PC-3 (cell line): ENCODE data around the gene RAB40AL. TPM values are rescaled to one million over a fixed set of nuclear protein-coding genes. Genes with fewer than 3 reads are reported as not detected.

Source experiments
- ATAC-seq: fragments of 200-7000 bp; cut with Tn5 transposase; 2 replicates; pipeline ENCODE4 v1.9.1; 2020; ENCODE audit warnings: mild to moderate bottlenecking, moderate library complexity
- BruUV-seq: library from RNA; stranded (reverse); fragments of 400-500 nt; replicated peaks from 2 replicates; lab custom pipeline; 2021; lab: Mats Ljungman, UMichigan
- CTCF ChIA-PET: fragments of 300-600 bp; sonication (Branson Sonifier 250); formaldehyde crosslinking; loops from one replicate; lab custom pipeline; 2022; ENCODE audit warnings: antibody characterized with exemption; lab: Charles Lee
- POLR2A ChIA-PET: fragments of 300-600 bp; sonication (Branson Sonifier 250); formaldehyde crosslinking; loops from one replicate; lab custom pipeline; 2022; ENCODE audit warnings: antibody characterized with exemption; ENCODE audit not compliant: unreplicated experiment; lab: Charles Lee
- DNase-seq: peaks from one replicate; pipeline ENCODE4 v3.0.0-alpha.2; 2015
- H2AFZ ChIP-seq: fragments of 300-600 bp; sonication (generic); 2 replicates; pipeline ENCODE4 v1.6.0; 2016; ENCODE audit warnings: antibody characterized with exemption, low read length
- H3F3A ChIP-seq: fragments of 300-600 bp; sonication (generic); one replicate; pipeline ENCODE4 v1.6.0; 2017; ENCODE audit warnings: antibody characterized with exemption, low read length, control low read depth, mild to moderate bottlenecking; ENCODE audit not compliant: unreplicated experiment
- H3K27ac ChIP-seq: fragments of 300-600 bp; sonication (generic); 2 replicates; pipeline ENCODE4 v1.5.1; 2016; ENCODE audit warnings: mild to moderate bottlenecking, low read length
- H3K27me3 ChIP-seq: fragments of 300-600 bp; sonication (generic); 2 replicates; pipeline ENCODE4 v1.6.1; 2016; ENCODE audit warnings: low read length, mixed read lengths
- H3K36me3 ChIP-seq: fragments of 300-600 bp; sonication (generic); 2 replicates; pipeline ENCODE4 v1.6.1; 2016; ENCODE audit warnings: low read depth, mixed run types, low read length, mixed read lengths
- H3K4me1 ChIP-seq: fragments of 300-600 bp; sonication (generic); 2 replicates; pipeline ENCODE4 v1.5.1; 2016; ENCODE audit warnings: low read length; ENCODE audit not compliant: insufficient read depth
- H3K4me2 ChIP-seq: fragments of 300-600 bp; sonication (generic); 2 replicates; pipeline ENCODE4 v1.6.0; 2016; ENCODE audit warnings: low read length
- H3K4me3 ChIP-seq: fragments of 300-600 bp; sonication (generic); 2 replicates; pipeline ENCODE4 v1.5.1; 2016; ENCODE audit warnings: mild to moderate bottlenecking, low read length, mixed read lengths
- H3K79me2 ChIP-seq: fragments of 300-600 bp; sonication (generic); 2 replicates; pipeline ENCODE4 v1.6.1; 2017; ENCODE audit warnings: low read length, mixed read lengths
- H3K9ac ChIP-seq: fragments of 300-600 bp; sonication (generic); 2 replicates; pipeline ENCODE4 v1.6.0; 2016; ENCODE audit warnings: mild to moderate bottlenecking, low read length
- H3K9me2 ChIP-seq: fragments of 300-600 bp; sonication (generic); replicated peaks from 2 replicates; pipeline ENCODE4 v1.6.1; 2016; ENCODE audit warnings: mixed run types, low read length, mixed read lengths
- H3K9me3 ChIP-seq: fragments of 300-600 bp; sonication (generic); 2 replicates; pipeline ENCODE4 v1.6.1; 2016; ENCODE audit warnings: low read length, mixed read lengths
- H4K20me1 ChIP-seq: fragments of 300-600 bp; sonication (generic); 2 replicates; pipeline ENCODE4 v1.6.1; 2016; ENCODE audit warnings: low read length, mixed read lengths
- CTCF ChIP-seq: fragments of 300-600 bp; sonication (generic); conservative IDR thresholded peaks from 2 replicates; pipeline ENCODE4 v1.5.1; 2017; ENCODE audit warnings: antibody characterized with exemption, low read depth, mild to moderate bottlenecking, low read length
- EZH2 ChIP-seq: fragments of 300-600 bp; sonication (generic); IDR thresholded peaks from one replicate; pipeline ENCODE4 v1.6.1; 2017; ENCODE audit warnings: antibody characterized with exemption, mild to moderate bottlenecking, low read length; ENCODE audit not compliant: unreplicated experiment
- EZH2phosphoT487 ChIP-seq: fragments of 300-600 bp; sonication (generic); IDR thresholded peaks from 2 replicates; pipeline ENCODE4 v1.6.1; 2018; ENCODE audit warnings: mild to moderate bottlenecking, antibody characterized with exemption, low read length, borderline replicate concordance
- intact Hi-C: fragments of 100-400 bp; cut with micrococcal nuclease; formaldehyde crosslinking; loops from 2 replicates; pipeline ENCODE4 v1.9.0; 2023
- total RNA-seq: library from RNA; depleted of rRNA; stranded (reverse); fragments of >200 nt; gene quantifications from 2 replicates; pipeline ENCODE4 v1.2.3, GENCODE V29; 2014

RAB40AL gene
- total RNA-seq, 1 experiment from 2014 or later, result 0.55 TPM

- Histone ChIP-seq H3F3A (no peaks in the 10 kb centered on the region), H4K20me1 (no peaks in the 10 kb centered on the region), H3K36me3 (no peaks in the 10 kb centered on the region), H3K9ac (no peak overlapping the region), H3K4me2 (no peak overlapping the region), H3K9me2 (no peaks in the 10 kb centered on the region), H3K4me1 (peaks cover 4% of the 10 kb centered on the region; the same call in 1 of the 2 replicates), H2AFZ (no peak overlapping the region), H3K27ac (no peak overlapping the region), H3K4me3 (no peak overlapping the region), H3K79me2 (no peaks in the 10 kb centered on the region), H3K27me3 (no peaks in the 10 kb centered on the region), H3K9me3 (no peaks in the 10 kb centered on the region)
- ATAC-seq, result peak; percentile 92
- no TSS peak for BruUV-seq
- CTCF ChIA-PET, result interaction anchor here (0.6 to 2.1 kb wide), 12 partner anchors 8 to 369 kb away, joined by 3 to 26 read pairs (median 4); no protein-coding TSS in a partner anchor
- intact Hi-C loops, result loop anchor here (1.0 to 5.0 kb wide), 2 partner anchors 32 to 51 kb away; no protein-coding TSS in a partner anchor
- POLR2A ChIA-PET, result no interaction called here
- DNase-seq, result peak; percentile 90
- TF ChIP-seq CTCF (peak; percentile 72), EZH2phosphoT487 (no peak), EZH2 (no peak)
Observed at GRCh38 chrX:102899940-102900916, 36.8 kb upstream of the RAB40AL start.

- POLR2A ChIA-PET, result no interaction called here
- no peak for TF ChIP-seq EZH2
- TF ChIP-seq EZH2phosphoT487, result no peak
- H3K9ac ChIP-seq, result no peak overlapping the region
- H3K4me1 ChIP-seq, result peaks cover 4% of the 10 kb centered on the region; the same call in 1 of the 2 replicates
- H3F3A ChIP-seq, result no peaks in the 10 kb centered on the region
- CTCF ChIA-PET, result interaction anchor here (0.5 to 1.2 kb wide), 2 partner anchors 49 to 834 kb away, joined by 3 read pairs; no protein-coding TSS in a partner anchor
- no peak for ATAC-seq
- H3K27ac ChIP-seq, result no peak overlapping the region
- intact Hi-C loops, result no loop called here
- peaks cover 3% of the 10 kb centered on the region; the same call in 1 of the 2 replicates for H3K36me3 ChIP-seq
- H3K27me3 ChIP-seq, result no peaks in the 10 kb centered on the region
- no peaks in the 10 kb centered on the region for H3K9me2 ChIP-seq
- H4K20me1 ChIP-seq, result no peaks in the 10 kb centered on the region
- no peaks in the 10 kb centered on the region for H3K79me2 ChIP-seq
- BruUV-seq, result no TSS peak
- H3K9me3 ChIP-seq, result no peaks in the 10 kb centered on the region
- no peak overlapping the region for H3K4me3 ChIP-seq
- no peak overlapping the region for H3K4me2 ChIP-seq
- H2AFZ ChIP-seq, result no peak overlapping the region
- DNase-seq, result no peak
Observed at GRCh38 chrX:102902355-102902754, 34.7 kb upstream of the RAB40AL start.

- ChIA-PET CTCF (interaction anchor here (0.6 to 1.0 kb wide), 3 partner anchors 20 to 96 kb away, joined by 3 to 7 read pairs (median 5); no protein-coding TSS in a partner anchor), POLR2A (interaction anchor here (0.7 kb wide), 1 partner anchor 26 kb away, joined by 3 read pairs; no protein-coding TSS in a partner anchor)
- no peaks in the 10 kb centered on the region for H3K9me2 ChIP-seq
- H3K4me3 ChIP-seq, result peak overlapping the region; percentile 35
- H3K27me3 ChIP-seq, result no peaks in the 10 kb centered on the region
- H3K36me3 ChIP-seq, result no peaks in the 10 kb centered on the region
- peak overlapping the region; percentile 73 for H3K9ac ChIP-seq
- H4K20me1 ChIP-seq, result no peaks in the 10 kb centered on the region
- intact Hi-C loops, result loop anchor here (5.0 kb wide), 1 partner anchor 34 kb away; no protein-coding TSS in a partner anchor
- H3K4me2 ChIP-seq, result peak overlapping the region; percentile 61
- H3K9me3 ChIP-seq, result no peaks in the 10 kb centered on the region
- no peak for TF ChIP-seq CTCF
- H3K79me2 ChIP-seq, result no peaks in the 10 kb centered on the region
- peak; percentile 92 for ATAC-seq
- peak overlapping the region; percentile 99 for H3K27ac ChIP-seq
- no TSS peak for BruUV-seq
- peaks cover 10% of the 10 kb centered on the region for H3F3A ChIP-seq
- H3K4me1 ChIP-seq, result peaks cover 43% of the 10 kb centered on the region
- peak; percentile 86 for DNase-seq
- peak overlapping the region; percentile 24; the same call in 1 of the 2 replicates for H2AFZ ChIP-seq
Observed at GRCh38 chrX:102930990-102931756, 5.9 kb upstream of the RAB40AL start.
